ENCODE results near the gene TMEM52. TPM values are rescaled to one million over a fixed set of nuclear protein-coding genes. Genes with fewer than 3 reads are reported as not detected.

Gene TMEM52
- total and polyA plus RNA-seq, 2 of the 13 experiments (the other 11 are each of a cell fraction or from before 2014, with no cell fraction given): 13.2 to 18.7 TPM

- TF ChIP-seq CENPX (CRISPR knock-in tag; IDR thresholded peaks at IDR 0.05): no peak
- TF ChIP-seq SRSF1 (optimal IDR thresholded peaks at IDR 0.05; ENCODE audit: low read depth, low read length): peak; percentile 75
- peak; percentile 77 for TF ChIP-seq ZFX (CRISPR knock-in tag; IDR thresholded peaks at IDR 0.05; ENCODE audit: low read depth)
- no peak for TF ChIP-seq ZBTB37 (CRISPR knock-in tag; IDR thresholded peaks at IDR 0.05)
- no peak for TF ChIP-seq ZNF891 (CRISPR knock-in tag; IDR thresholded peaks at IDR 0.05)
- TF ChIP-seq ZXDC (CRISPR knock-in tag; IDR thresholded peaks at IDR 0.05): peak; percentile 99
- TF ChIP-seq ZKSCAN1 (IDR thresholded peaks at IDR 0.05; ENCODE audit: low read length): no peak
- no peak for TF ChIP-seq PLRG1 (conservative IDR thresholded peaks at IDR 0.05)
- no peak for TF ChIP-seq MAFG (CRISPR knock-in tag; IDR thresholded peaks at IDR 0.05)
- TF ChIP-seq, protein P1, sequence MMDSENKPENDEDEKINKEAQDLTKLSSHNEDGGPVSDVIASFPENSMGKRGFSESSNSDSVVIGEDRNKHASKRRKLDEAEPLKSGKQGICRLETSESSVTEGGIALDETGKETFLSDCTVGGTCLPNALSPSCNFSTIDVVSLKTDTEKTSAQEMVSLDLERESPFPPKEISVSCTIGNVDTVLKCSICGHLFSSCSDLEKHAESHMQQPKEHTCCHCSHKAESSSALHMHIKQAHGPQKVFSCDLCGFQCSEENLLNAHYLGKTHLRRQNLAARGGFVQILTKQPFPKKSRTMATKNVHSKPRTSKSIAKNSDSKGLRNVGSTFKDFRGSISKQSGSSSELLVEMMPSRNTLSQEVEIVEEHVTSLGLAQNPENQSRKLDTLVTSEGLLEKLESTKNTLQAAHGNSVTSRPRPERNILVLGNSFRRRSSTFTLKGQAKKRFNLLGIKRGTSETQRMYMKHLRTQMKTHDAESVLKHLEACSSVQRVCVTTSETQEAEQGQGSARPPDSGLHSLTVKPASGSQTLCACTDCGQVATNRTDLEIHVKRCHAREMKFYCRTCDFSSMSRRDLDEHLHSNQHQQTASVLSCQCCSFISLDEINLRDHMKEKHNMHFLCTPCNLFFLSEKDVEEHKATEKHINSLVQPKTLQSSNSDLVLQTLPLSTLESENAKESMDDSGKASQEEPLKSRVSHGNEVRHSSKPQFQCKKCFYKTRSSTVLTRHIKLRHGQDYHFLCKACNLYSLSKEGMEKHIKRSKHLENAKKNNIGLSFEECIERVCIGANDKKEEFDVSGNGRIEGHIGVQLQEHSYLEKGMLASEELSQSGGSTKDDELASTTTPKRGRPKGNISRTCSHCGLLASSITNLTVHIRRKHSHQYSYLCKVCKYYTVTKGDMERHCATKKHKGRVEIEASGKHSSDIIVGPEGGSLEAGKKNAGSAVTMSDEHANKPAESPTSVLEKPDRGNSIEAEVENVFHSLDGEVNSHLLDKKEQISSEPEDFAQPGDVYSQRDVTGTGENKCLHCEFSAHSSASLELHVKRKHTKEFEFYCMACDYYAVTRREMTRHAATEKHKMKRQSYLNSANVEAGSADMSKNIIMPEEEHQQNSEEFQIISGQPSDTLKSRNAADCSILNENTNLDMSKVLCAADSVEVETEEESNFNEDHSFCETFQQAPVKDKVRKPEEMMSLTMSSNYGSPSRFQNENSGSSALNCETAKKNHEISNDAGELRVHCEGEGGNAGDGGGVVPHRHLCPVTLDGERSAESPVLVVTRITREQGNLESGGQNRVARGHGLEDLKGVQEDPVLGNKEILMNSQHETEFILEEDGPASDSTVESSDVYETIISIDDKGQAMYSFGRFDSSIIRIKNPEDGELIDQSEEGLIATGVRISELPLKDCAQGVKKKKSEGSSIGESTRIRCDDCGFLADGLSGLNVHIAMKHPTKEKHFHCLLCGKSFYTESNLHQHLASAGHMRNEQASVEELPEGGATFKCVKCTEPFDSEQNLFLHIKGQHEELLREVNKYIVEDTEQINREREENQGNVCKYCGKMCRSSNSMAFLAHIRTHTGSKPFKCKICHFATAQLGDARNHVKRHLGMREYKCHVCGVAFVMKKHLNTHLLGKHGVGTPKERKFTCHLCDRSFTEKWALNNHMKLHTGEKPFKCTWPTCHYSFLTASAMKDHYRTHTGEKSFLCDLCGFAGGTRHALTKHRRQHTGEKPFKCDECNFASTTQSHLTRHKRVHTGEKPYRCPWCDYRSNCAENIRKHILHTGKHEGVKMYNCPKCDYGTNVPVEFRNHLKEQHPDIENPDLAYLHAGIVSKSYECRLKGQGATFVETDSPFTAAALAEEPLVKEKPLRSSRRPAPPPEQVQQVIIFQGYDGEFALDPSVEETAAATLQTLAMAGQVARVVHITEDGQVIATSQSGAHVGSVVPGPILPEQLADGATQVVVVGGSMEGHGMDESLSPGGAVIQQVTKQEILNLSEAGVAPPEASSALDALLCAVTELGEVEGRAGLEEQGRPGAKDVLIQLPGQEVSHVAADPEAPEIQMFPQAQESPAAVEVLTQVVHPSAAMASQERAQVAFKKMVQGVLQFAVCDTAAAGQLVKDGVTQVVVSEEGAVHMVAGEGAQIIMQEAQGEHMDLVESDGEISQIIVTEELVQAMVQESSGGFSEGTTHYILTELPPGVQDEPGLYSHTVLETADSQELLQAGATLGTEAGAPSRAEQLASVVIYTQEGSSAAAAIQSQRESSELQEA (CRISPR knock-in tag; IDR thresholded peaks at IDR 0.05; ENCODE audit: not compliant biosample characterization): no peak
- TF ChIP-seq, protein P2, sequence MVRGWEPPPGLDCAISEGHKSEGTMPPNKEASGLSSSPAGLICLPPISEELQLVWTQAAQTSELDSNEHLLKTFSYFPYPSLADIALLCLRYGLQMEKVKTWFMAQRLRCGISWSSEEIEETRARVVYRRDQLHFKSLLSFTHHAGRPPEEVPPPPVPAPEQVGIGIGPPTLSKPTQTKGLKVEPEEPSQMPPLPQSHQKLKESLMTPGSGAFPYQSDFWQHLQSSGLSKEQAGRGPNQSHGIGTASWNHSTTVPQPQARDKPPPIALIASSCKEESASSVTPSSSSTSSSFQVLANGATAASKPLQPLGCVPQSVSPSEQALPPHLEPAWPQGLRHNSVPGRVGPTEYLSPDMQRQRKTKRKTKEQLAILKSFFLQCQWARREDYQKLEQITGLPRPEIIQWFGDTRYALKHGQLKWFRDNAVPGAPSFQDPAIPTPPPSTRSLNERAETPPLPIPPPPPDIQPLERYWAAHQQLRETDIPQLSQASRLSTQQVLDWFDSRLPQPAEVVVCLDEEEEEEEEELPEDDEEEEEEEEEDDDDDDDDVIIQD (CRISPR knock-in tag; IDR thresholded peaks at IDR 0.05; ENCODE audit: low read depth): peak; percentile 44; the same call in 1 of the 2 replicates
- no peak for TF ChIP-seq FOXK2 (IDR thresholded peaks at IDR 0.05)
- 0 out of 2 replicates have a peak, but pooled peaks have one; percentile 49 for TF ChIP-seq ZNF337 (CRISPR knock-in tag; IDR thresholded peaks at IDR 0.05; ENCODE audit: borderline replicate concordance, low read depth)
- TF ChIP-seq CHD2 (IDR thresholded peaks at IDR 0.05; ENCODE audit: low read depth, low read length): no peak
- no peak; the same call in 1 of the 2 replicates for TF ChIP-seq AKAP8 (CRISPR knock-in tag; IDR thresholded peaks at IDR 0.05)
Measured at GRCh38 chr1:1922956-1923833, 4.1 kb upstream of the TMEM52 start (continued).
